Left colon (tissue), 2 donors: ENCODE measurements around the gene DVL2. TPM values are rescaled to one million over a fixed set of nuclear protein-coding genes. Genes with fewer than 3 reads are reported as not detected.

ENCODE experiments used
- ATAC-seq: fragments of 200-7000 bp; cut with Tn5 transposase; one replicate; pipeline ENCODE4 v1.9.1; 2020; ENCODE audit warnings: mild to moderate bottlenecking, moderate library complexity
- DNase-seq, 2 donors: peaks; one replicate each; pipeline ENCODE4 v3.0.0-alpha.2; 2020
- intact Hi-C, 2 donors: fragments of 100-400 bp; cut with DNase I in 1 of 2; cut with micrococcal nuclease in 1 of 2; formaldehyde crosslinking; loops; one replicate each; pipeline versions ENCODE4 v1.11.2 to v1.14.0; 2022; cut with DNase I, micrococcal nuclease
- long read RNA-seq: library from polyadenylated mRNA; unstranded; transcript quantifications from one replicate; pipeline ENCODE4 v2.0.0, GENCODE V29; 2021
- total RNA-seq, 2 donors: library from RNA; stranded (reverse); fragmentation: NEBNext Ultra II Directional; extraction: Animal tissue kit (Norgen Biotek cat#: 25700); gene quantifications; one replicate each; pipeline ENCODE4 v1.2.1, GENCODE V29; 2021
- donor health status: DM: no; HTN: no; CAD: no.
- donor health status: DM: yes; HTN: yes; CAD: no.

The DVL2 gene
- total RNA-seq = 10 to 100 TPM; 30.9 to 34.9 TPM
- long read RNA-seq, transcript DVL2-201 (15 exons, 3,018 nt) = major isoform, 13 of 25 reads
- long read RNA-seq, partial matches to known transcripts = 5 of 25 reads
- long read RNA-seq, other reads (novel, unspliced or antisense) = 7 of 25 reads

- intact Hi-C loops = no loop called here
- ATAC-seq (peak; percentile 61), DNase-seq (peak; percentile 97 to 98)
Observed at GRCh38 chr17:7234083-7234951, at the start of gene DVL2. DVL2 (minus strand) TSS chr17:7234517; CDS start chr17:7234262, 255 bp downstream.

GRCh38 chr17:7283471-7284216 is 49.3 kb upstream of the DVL2 start:
- intact Hi-C loops = no loop called here
- DNase-seq (no peak), ATAC-seq (no peak)

- ATAC-seq (no peak), DNase-seq (no peak)
- intact Hi-C loops = no loop called here
Observed at GRCh38 chr17:7282752-7283321, 48.5 kb upstream of the DVL2 start.

GRCh38 chr17:7281953-7282751 is 47.8 kb upstream of the DVL2 start:
- no peak for ATAC-seq
- DNase-seq = peak; percentile 55 to 67
- intact Hi-C loops = loop anchor here in 1 of 2 donors (2.0 kb wide), 1 partner anchor 13 kb away; the partner anchor contains the start of gene YBX2

- DNase-seq (peak; percentile 96 to 98), ATAC-seq (peak; percentile 83)
- intact Hi-C loops = loop anchor here in 1 of 2 donors (2.0 kb wide), 1 partner anchor 13 kb away; the partner anchor contains the start of gene YBX2
Observed at GRCh38 chr17:7281074-7281952, 47.0 kb upstream of the DVL2 start, which contains the start of gene SLC2A4. SLC2A4 (plus strand) TSS chr17:7281718; CDS start chr17:7281935, 217 bp downstream.

GRCh38 chr17:7280519-7281073 is 46.3 kb upstream of the DVL2 start:
- ATAC-seq (peak; percentile 73), DNase-seq (peak; percentile 78 to 89)
- intact Hi-C loops = loop anchor here in 1 of 2 donors (2.0 kb wide), 1 partner anchor 14 kb away; the partner anchor contains the start of gene YBX2

- intact Hi-C loops = no loop called here
- peak; percentile 27 to 50 for DNase-seq
- ATAC-seq = peak; percentile 51
Observed at GRCh38 chr17:7279448-7279847, 45.1 kb upstream of the DVL2 start.

- ATAC-seq = no peak
- intact Hi-C loops = no loop called here
- no peak for DNase-seq
Observed at GRCh38 chr17:7266784-7267183, 32.5 kb upstream of the DVL2 start.

GRCh38 chr17:7263801-7264078 is 29.4 kb upstream of the DVL2 start:
- peak; percentile 68 to 75 for DNase-seq
- ATAC-seq = peak; percentile 22
- intact Hi-C loops = no loop called here

GRCh38 chr17:7262935-7263800 is 28.9 kb upstream of the DVL2 start:
- DNase-seq (peak; percentile 96 to 97), ATAC-seq (peak; percentile 56)
- intact Hi-C loops = no loop called here

- peak; percentile 92 to 96 for DNase-seq
- intact Hi-C loops = no loop called here
- peak; percentile 56 for ATAC-seq
Observed at GRCh38 chr17:7262192-7262934, 28.0 kb upstream of the DVL2 start, which contains the start of gene CLDN7. CLDN7 (minus strand) TSS chr17:7262478; CDS start chr17:7262043, 435 bp downstream.

GRCh38 chr17:7261379-7262191 is 27.3 kb upstream of the DVL2 start:
- intact Hi-C loops = no loop called here
- ATAC-seq (no peak), DNase-seq (peak in 1 of 2 donors; percentile 35)

- intact Hi-C loops = no loop called here
- peak; percentile 25 for ATAC-seq
- peak; percentile 78 to 84 for DNase-seq
Observed at GRCh38 chr17:7260651-7261378, 26.5 kb upstream of the DVL2 start.

GRCh38 chr17:7260151-7260550 is 25.8 kb upstream of the DVL2 start:
- intact Hi-C loops = no loop called here
- ATAC-seq = no peak
- DNase-seq = no peak
